NT2/D1 (cell line): ENCODE measurements around the gene AGBL4.

ENCODE experiments used
- YY1 ChIP-seq: IDR thresholded peaks from 2 replicates; pipeline ENCODE4 v1.6.1; 2011; ENCODE audit not compliant: insufficient read length, insufficient read depth
- ZNF274 ChIP-seq: IDR thresholded peaks from 2 replicates; pipeline ENCODE4 v1.6.1; 2011; ENCODE audit warnings: mild to moderate bottlenecking, low read depth, low read length

- TF ChIP-seq YY1 (no peak), ZNF274 (no peak)
These were observed 1463.2 kb downstream of the AGBL4 start for GRCh38 chr1:48560577-48560976.
